Ovary (tissue), 9 donors: ENCODE results near the gene CSF3. TPM values are rescaled to one million over a fixed set of nuclear protein-coding genes. Genes with fewer than 3 reads are reported as not detected.
"Not testable (repeated sequence)": the region's sequence is repeated elsewhere in the genome, so short reads cannot be mapped to it uniquely, and the experiment has no call there.

Experiments
- DNase-seq, 5 donors: peaks; one replicate each; pipeline ENCODE4 v3.0.0-alpha.2; 2019 to 2020
- H3K27ac ChIP-seq, 2 donors: fragments of 200-600 bp; one replicate each; pipeline versions ENCODE4 v1.5.1 to v1.8.0; 2019 to 2022
- H3K27me3 ChIP-seq: fragments of 200-600 bp; one replicate; pipeline ENCODE4 v1.8.0; 2022
- H3K36me3 ChIP-seq: fragments of 200-600 bp; sonication (generic); one replicate; pipeline ENCODE4 v1.5.1; 2019
- H3K4me1 ChIP-seq: one replicate; pipeline ENCODE4 v1.8.1; 2013; ENCODE audit warnings: mild to moderate bottlenecking, moderate library complexity; ENCODE audit not compliant: insufficient read depth
- H3K4me3 ChIP-seq: fragments of 200-600 bp; sonication (generic); one replicate; pipeline ENCODE4 v1.5.1; 2017
- H3K9me3 ChIP-seq, 2 donors: fragments of 200-600 bp in 1 of 2; sonication (generic) in 1 of 2; one replicate each; pipeline versions ENCODE4 v1.5.1 to v1.8.1; 2013 to 2019; ENCODE audit warnings: mild to moderate bottlenecking in 1 of 2, moderate library complexity in 1 of 2
- CTCF ChIP-seq, 3 donors: fragments of 450-650 bp in 2 of 3; fragments of 200-600 bp in 1 of 3; IDR thresholded peaks; one replicate each; pipeline versions ENCODE4 v1.5.1 to v1.8.0; 2016 to 2022; ENCODE audit warnings: antibody characterized with exemption in 3 of 3, mild to moderate bottlenecking in 1 of 3
- EP300 ChIP-seq: sonication (generic); formaldehyde crosslinking; IDR thresholded peaks from one replicate; pipeline ENCODE4 v1.6.1; 2017; ENCODE audit warnings: antibody characterized with exemption
- POLR2A ChIP-seq: fragments of 450-650 bp; IDR thresholded peaks from one replicate; pipeline ENCODE4 v1.6.1; 2017; ENCODE audit warnings: antibody characterized with exemption, mild to moderate bottlenecking, moderate library complexity
- WGBS, 3 donors: extraction: QIAGEN DNeasy Blood & Tissue Kit in 1 of 3; methylation state at CpG; one replicate each; pipeline versions ENCODE4 v1.1.5 to v1.1.7; 2013 to 2017; 5-methylcytosine and 5-hydroxymethylcytosine counted together
- intact Hi-C, 4 donors: fragments of 100-400 bp; cut with DNase I; formaldehyde crosslinking; loops; one replicate each; pipeline versions ENCODE4 v1.11.0 to v1.15.1; 2022 to 2023
- polyA plus RNA-seq, 2 donors: library from polyadenylated mRNA; stranded (reverse); fragments of 200-250 nt in 1 of 2; fragments of 350-450 nt in 1 of 2; fragmentation: Illumina TruSeq in 1 of 2; extraction: RNeasy Lipid Tissue Mini Kit (QIAGEN cat#74804) in 1 of 2; gene quantifications; one replicate each; pipeline ENCODE4 v1.2.3, GENCODE V29; 2013 to 2014
- total RNA-seq, 7 donors: library from RNA; depleted of rRNA in 2 of 7; stranded (reverse); fragments of >200 nt in 2 of 7; fragmentation: NEBNext Ultra II Directional in 3 of 7; extraction: Animal tissue kit (Norgen Biotek cat#: 25700) in 3 of 7; gene quantifications; one replicate each; pipeline versions ENCODE4 v1.1.0 to v1.2.4, GENCODE V29; 2016 to 2023
- donor health status: DM: no; HTN: no; CAD: no; lungs with moderate emphysema.
- donor health status: DM: no; HTN: no; CAD: no.
- donor health status: Bipolar disorder and iron deficiency.
- donor health status: DM: yes; HTN: yes; CAD: no.
- donor health status: DM: no; HTN: no; CAD: no.
- donor health status: DM: yes; HTN: yes; CAD: no.

Gene CSF3
- total and polyA plus RNA-seq, 9 donors: 0.32 to 197 (median 1.4) TPM; not detected in 3

DNA sequence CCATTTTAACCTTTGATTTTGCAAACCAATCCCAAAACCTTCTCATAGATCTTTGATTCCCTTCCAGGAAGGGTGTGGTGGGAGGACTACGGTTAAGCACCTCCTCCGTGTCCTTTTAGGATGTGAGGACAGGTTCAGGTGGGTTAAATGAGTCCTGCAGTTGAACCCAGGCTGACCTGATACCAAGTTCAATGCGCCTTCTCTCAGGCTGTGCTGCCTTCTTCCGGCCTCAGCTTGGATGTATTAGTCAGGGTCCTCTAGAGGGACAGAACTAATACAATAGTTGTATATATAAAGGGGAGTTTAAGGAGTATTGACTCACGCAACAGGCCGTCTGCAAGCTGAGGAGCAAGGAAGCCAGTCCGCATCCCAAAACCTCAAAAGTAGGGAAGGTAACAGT is 10.5 kb upstream of the CSF3 start:
- no peak for DNase-seq
- H3K27ac ChIP-seq: no peak overlapping the region
- TF ChIP-seq CTCF (IDR thresholded peaks at IDR 0.05) (no peak), POLR2A (no peak), EP300 (no peak)
- H3K36me3 ChIP-seq: no peaks in the 10 kb centered on the region
- H3K4me1 ChIP-seq: no peaks in the 10 kb centered on the region
- no peak overlapping the region for H3K4me3 ChIP-seq
- intact Hi-C loops: no loop called here
- no peaks in the 10 kb centered on the region for H3K27me3 ChIP-seq
- 81 to 91% (median 89%) methylated on average over 7 of the region's 7 CpGs for WGBS, 3 donors
- no peaks in the 10 kb centered on the region for H3K9me3 ChIP-seq

- DNase-seq: no peak
- Histone ChIP-seq H3K4me3 (no peak overlapping the region), H3K4me1 (no peaks in the 10 kb centered on the region), H3K9me3 (no peaks in the 10 kb centered on the region), H3K27me3 (no peaks in the 10 kb centered on the region), H3K36me3 (no peaks in the 10 kb centered on the region), H3K27ac (no peak overlapping the region)
- intact Hi-C loops: no loop called here
- WGBS, 3 donors: 74 to 77% (median 77%) methylated on average over 6 of the region's 6 CpGs
- TF ChIP-seq EP300: no peak
- TF ChIP-seq CTCF (IDR thresholded peaks at IDR 0.05): no peak
- TF ChIP-seq POLR2A: no peak
Observed at GRCh38 chr17:40005520-40005919, 9.7 kb upstream of the CSF3 start.

- H3K4me3 ChIP-seq, H3K27ac ChIP-seq, DNase-seq, H3K4me1 ChIP-seq, H3K9me3 ChIP-seq, H3K36me3 ChIP-seq, H3K27me3 ChIP-seq: not testable (repeated sequence)
- 95 to 96% (median 96%) methylated on average over 33 to 38 of the region's 38 CpGs for WGBS, 3 donors
- intact Hi-C loops: loop anchor here (5.0 to 10.0 kb wide), 5 partner anchors 154 to 284 kb away; partner anchors contain the start of gene CDC6 (in 1 of the 4)
Observed at GRCh38 chr17:40010946-40011500, 4.2 kb upstream of the CSF3 start.

GRCh38 chr17:40012017-40012647 is 3.1 kb upstream of the CSF3 start:
- H3K9me3 ChIP-seq, H3K4me3 ChIP-seq, DNase-seq, H3K36me3 ChIP-seq, H3K27me3 ChIP-seq, H3K4me1 ChIP-seq, H3K27ac ChIP-seq: not testable (repeated sequence)
- intact Hi-C loops: loop anchor here (5.0 to 10.0 kb wide), 5 partner anchors 153 to 283 kb away; partner anchors contain the start of gene CDC6 (in 1 of the 4)
- 78 to 83% (median 79%) methylated on average over 21 to 22 of the region's 22 CpGs for WGBS, 3 donors

DNA sequence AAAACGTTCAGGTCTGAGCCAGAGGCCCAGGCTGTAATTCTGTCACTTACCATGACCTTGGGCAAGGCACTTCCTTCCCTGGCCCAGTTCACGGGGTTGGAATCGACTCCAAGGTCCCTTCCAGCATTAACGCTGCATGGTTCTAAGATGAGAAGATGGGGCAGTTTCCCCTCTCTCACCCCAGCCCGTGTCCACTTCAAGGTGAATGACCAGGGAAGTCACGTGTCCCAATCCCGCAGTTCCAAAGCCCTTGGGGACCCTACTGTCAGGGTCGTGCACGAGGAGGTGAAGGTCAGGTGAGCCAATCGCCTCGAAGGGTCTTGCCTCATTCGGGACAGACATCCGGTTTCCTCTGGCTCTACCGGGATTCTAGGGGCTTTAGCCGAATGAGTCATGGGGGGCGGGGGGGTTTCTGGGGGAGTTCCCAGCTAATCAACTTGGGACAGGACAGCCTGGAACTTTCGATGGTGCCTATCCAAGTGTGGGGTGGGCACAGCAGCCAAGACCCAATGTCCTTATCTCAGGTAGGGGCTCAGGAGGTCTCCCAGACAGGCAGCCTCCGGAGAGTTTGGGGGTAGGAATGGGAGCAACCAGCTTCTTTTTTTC is 762 bp upstream of the CSF3 start:
- H3K4me3 ChIP-seq: no peak overlapping the region
- peak; percentile 58 to 76 (median 61) for DNase-seq
- intact Hi-C loops: loop anchor here (5.0 to 10.0 kb wide), 5 partner anchors 150 to 280 kb away; partner anchors contain the start of gene CDC6 (in 1 of the 4)
- TF ChIP-seq POLR2A (no peak), EP300 (no peak), CTCF (IDR thresholded peaks at IDR 0.05) (no peak)
- no peaks in the 10 kb centered on the region for H3K9me3 ChIP-seq
- no peaks in the 10 kb centered on the region for H3K27me3 ChIP-seq
- H3K4me1 ChIP-seq: peaks cover 17% of the 10 kb centered on the region
- WGBS, 3 donors: 14 to 19% (median 18%) methylated on average over 18 of the region's 18 CpGs
- H3K36me3 ChIP-seq: no peaks in the 10 kb centered on the region
- peak overlapping the region; percentile 57 to 70 for H3K27ac ChIP-seq
